NK-92 (cell line): ENCODE measurements around the gene DLG5.

Source experiments
- DNase-seq: peaks from one replicate; lab custom pipeline; 2025; ENCODE audit not compliant: unreplicated experiment; lab: John Stamatoyannopoulos, UW

DLG5 gene

GRCh38 chr10:77955136-77955535 is 28.6 kb upstream of the DLG5 start:
- DNase-seq = no peak

DNA sequence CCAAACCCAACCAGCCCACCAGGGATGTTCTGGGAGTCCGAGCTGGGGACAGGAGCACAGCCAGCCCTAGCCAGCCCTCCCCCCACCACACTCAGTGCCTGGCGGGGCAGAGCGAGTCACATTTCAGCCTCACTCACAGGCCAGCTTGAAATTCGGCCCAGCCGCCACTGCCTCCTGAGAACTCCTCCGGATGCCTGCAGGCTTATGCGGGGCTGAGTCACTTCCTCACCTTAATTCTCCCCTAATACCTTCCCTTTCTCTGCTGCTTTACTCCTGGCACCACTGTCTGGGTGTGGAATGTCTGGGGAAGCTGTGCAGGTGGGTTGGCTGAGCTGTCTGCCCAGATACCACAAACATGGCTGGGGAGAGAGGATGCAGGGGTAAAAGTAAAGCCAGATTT is 22.6 kb upstream of the DLG5 start:
- DNase-seq = no peak

DNA sequence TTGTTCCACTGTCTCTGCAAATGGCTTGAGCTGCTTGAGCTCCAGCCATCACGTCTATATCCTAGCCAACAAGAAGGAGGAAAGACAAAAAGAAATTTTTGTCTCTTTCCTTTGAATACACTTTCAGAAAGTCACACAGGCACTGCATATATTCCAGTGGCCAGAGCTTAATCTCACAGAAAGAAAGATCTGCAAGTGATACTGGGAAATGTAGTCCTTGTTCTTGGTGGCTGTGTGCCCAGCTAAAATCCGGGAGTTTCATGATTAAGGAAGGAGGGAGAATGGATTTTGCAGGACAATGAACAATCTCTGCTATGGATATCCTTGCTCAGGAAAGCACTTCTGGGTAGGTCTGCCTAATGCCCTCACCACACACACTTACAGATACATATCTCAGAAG is 19.5 kb upstream of the DLG5 start:
- no peak for DNase-seq

- DNase-seq = no peak
Measured at GRCh38 chr10:77944519-77944918, 18.0 kb upstream of the DLG5 start.

- no peak for DNase-seq
Measured at GRCh38 chr10:77943121-77943901, 16.8 kb upstream of the DLG5 start.

DNA sequence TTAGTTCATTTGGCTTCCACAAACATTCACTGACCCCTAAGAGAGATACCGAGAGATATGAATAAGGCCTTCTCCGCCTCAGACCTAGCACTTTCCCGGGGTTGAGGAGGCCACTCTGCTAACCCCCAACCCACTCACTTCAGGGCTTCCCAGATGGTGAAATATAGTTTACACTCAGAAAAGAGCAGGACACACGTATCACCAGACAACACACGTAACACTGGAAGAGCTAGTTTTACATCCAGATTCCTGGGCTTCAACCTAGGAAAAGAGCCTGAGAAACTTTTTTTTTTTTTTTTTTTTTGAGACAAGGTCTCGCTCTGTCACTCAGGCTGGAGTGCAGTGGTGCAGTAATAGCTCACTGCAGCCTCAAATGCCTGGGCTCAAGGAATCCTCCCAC is 15.2 kb upstream of the DLG5 start:
- no peak for DNase-seq

DNA sequence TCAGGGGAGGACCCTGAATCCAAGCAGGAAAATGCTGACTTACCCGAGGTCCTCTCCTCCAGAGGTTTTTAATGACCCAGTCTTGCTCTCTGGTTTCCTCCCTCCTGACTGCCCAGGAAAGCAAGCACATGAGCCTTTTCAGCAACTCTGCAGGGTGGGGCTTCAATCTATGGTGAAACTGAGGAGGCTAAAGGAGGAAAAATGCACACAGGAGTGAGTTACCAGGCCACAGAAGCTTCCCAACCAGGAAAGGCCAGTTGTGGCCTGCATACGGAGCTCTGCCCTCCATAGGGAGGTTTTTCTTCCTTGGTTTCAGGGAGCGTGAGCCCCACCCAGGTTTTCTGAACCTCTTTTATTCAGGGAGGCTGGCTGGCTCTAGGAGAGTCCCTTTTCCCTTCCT is 14.1 kb upstream of the DLG5 start:
- DNase-seq = no peak

DNA sequence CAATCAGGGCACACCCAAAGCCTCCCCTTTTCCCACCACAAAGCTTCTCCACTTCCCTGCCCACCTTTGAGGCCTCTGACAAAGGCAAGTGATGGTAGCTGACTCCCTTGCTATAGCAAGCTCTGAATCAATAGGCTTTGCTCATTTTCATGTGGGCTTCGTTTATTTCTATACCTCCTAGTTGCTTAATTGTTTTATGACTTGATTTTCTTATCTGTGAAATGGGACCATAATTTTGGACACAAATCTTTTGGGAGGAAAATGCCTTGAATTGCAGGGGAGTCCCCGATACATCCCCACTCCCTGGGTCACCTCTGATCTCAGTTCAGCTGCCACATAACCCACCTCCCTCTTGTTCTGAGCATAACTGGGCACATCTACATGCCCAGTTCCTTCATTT is 13.7 kb upstream of the DLG5 start:
- DNase-seq = no peak

DNA sequence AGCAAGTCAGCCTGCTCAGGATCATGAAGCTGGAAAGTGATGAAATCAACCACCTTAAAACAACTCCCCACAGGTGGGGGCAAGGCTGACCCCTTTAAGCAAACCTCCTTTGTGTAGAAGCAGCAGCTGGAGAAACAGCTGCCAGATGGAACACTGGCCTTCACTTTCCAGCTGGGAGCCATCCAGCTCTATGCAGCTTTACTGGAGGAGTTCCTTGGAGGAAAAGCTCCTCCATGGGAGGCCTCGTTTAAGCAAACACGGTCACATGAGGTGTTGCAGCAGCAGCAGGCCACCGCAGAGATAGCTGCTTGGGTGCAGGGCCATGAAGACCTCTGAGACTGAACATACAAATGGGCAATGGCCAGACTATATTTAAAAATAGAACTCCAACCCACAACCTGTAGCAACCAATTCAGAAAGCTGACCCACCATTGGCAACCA is 13.0 kb upstream of the DLG5 start:
- no peak for DNase-seq

- DNase-seq = no peak
Measured at GRCh38 chr10:77936697-77937567, 10.4 kb upstream of the DLG5 start.

DNA sequence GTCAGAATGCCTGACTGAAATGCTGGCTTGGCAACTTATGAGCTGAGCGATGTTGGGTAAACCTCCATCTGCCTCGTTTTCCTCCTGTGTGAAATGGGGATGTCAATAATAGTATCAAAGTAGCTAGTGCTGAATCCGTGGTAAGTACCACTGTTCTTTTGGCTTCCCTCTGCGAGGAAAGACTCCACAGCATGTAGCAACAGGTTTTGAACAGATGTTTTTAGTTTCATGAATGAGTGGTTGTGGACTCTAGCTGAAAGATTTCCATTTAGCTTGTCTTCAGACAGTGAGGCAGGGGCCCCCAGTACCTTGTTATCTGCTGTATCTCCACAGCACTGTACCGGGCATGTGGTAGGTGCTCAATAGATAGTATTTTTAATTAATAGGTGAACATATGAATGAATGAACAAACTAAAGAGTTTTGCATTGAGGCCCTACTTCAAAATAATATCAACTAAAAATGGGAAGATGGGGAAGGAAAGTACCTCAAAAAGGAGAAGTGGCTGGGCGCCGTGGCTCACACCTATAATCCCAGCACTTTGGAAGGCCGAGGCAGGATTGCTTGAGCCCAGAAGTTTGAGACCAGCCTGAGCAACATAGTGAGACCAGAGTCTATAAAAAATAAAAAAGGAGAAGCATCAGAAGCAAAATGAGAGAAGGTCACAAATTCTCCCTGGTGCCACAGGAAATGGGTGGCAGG is 5.6 kb upstream of the DLG5 start:
- DNase-seq = no peak

- DNase-seq = no peak
Measured at GRCh38 chr10:77927402-77928246, 1.1 kb upstream of the DLG5 start.

GRCh38 chr10:77925795-77926565 is 575 bp downstream of the DLG5 start:
- DNase-seq = no peak

GRCh38 chr10:77925410-77925794 is 1.2 kb downstream of the DLG5 start:
- no peak for DNase-seq

- no peak for DNase-seq
Measured at GRCh38 chr10:77922566-77923179, 3.9 kb downstream of the DLG5 start.

GRCh38 chr10:77922055-77922454 is 4.5 kb downstream of the DLG5 start:
- no peak for DNase-seq

GRCh38 chr10:77921395-77921794 is 5.2 kb downstream of the DLG5 start:
- DNase-seq = no peak

DNA sequence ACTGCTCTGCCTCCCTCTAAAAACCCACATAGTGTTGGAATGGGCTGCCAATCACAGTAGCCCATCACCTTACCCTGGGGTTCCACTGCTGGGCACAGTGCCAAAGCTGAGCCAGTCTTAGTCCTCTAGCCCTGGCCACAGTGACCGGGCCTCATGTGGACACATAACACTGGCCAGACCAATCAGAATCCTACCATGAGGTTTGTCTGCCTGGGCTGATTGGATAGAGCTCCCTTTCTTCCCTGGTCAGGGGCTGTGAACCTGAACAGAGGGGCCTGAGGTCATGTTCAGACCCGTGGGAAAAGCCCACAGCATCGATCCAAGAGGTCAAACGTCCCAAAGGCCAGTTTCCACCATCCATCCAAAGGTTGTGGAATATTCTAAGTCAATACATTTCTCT is 6.1 kb downstream of the DLG5 start:
- DNase-seq = no peak

GRCh38 chr10:77919713-77920108 is 6.8 kb downstream of the DLG5 start:
- no peak for DNase-seq
